Measurements from ENCODE around the gene TMIE. TPM values are rescaled to one million over a fixed set of nuclear protein-coding genes. Genes with fewer than 3 reads are reported as not detected.
"Not testable (repeated sequence)": the region's sequence is repeated elsewhere in the genome, so short reads cannot be mapped to it uniquely, and the experiment has no call there.

The TMIE gene
- total RNA-seq, 6 donors from 2014 or later = 0.49 to 2.1 (median 1.2) TPM; not detected in 1

GRCh38 chr3:46733026-46733800 lies 32.0 kb downstream of the TMIE start:
- H3K4me1 ChIP-seq = no peaks in the 10 kb centered on the region
- no peaks in the 10 kb centered on the region for H3K36me3 ChIP-seq
- 75 to 77% methylated on average over 9 of the region's 9 CpGs for WGBS, 2 donors
- no peak for ATAC-seq (ENCODE audit: low FRiP score in 2 of 2)
- no peak overlapping the region for H3K4me3 ChIP-seq
- no peak for TF ChIP-seq POLR2A (IDR thresholded peaks at IDR 0.05)
- TF ChIP-seq CTCF (IDR thresholded peaks at IDR 0.05) = no peak
- TF ChIP-seq EP300 (IDR thresholded peaks at IDR 0.05) = no peak
- no peak for TF ChIP-seq POLR2AphosphoS5 (IDR thresholded peaks at IDR 0.05)
- H3K27ac ChIP-seq = no peak overlapping the region
- no peak for DNase-seq
- no peaks in the 10 kb centered on the region for H3K9me3 ChIP-seq
- no peaks in the 10 kb centered on the region for H3K27me3 ChIP-seq

GRCh38 chr3:46734773-46735172 lies 33.6 kb downstream of the TMIE start:
- Histone ChIP-seq H3K27me3 (no peaks in the 10 kb centered on the region), H3K27ac (no peak overlapping the region), H3K36me3 (no peaks in the 10 kb centered on the region), H3K4me1 (no peaks in the 10 kb centered on the region), H3K4me3 (no peak overlapping the region), H3K9me3 (no peaks in the 10 kb centered on the region)
- DNase-seq (no peak), ATAC-seq (ENCODE audit: low FRiP score in 2 of 2) (peak in 1 of 2 donors; percentile 28)
- WGBS, 2 donors = 57 to 63% methylated on average over 4 of the region's 4 CpGs
- TF ChIP-seq CTCF (IDR thresholded peaks at IDR 0.05) (no peak), POLR2A (IDR thresholded peaks at IDR 0.05) (no peak)

- peak; percentile 21 to 31 for ATAC-seq (ENCODE audit: low FRiP score in 2 of 2)
- no peak for TF ChIP-seq CTCF (IDR thresholded peaks at IDR 0.05)
- no peak for TF ChIP-seq POLR2AphosphoS5 (IDR thresholded peaks at IDR 0.05)
- no peak for TF ChIP-seq POLR2A (IDR thresholded peaks at IDR 0.05)
- TF ChIP-seq EP300 (IDR thresholded peaks at IDR 0.05) = no peak
- no peaks in the 10 kb centered on the region for H3K36me3 ChIP-seq
- 83 to 95% methylated on average over 13 to 17 of the region's 20 CpGs for WGBS, 2 donors
- no peaks in the 10 kb centered on the region for H3K9me3 ChIP-seq
- no peaks in the 10 kb centered on the region for H3K4me1 ChIP-seq
- no peak overlapping the region for H3K4me3 ChIP-seq
- no peak overlapping the region for H3K27ac ChIP-seq
- DNase-seq = no peak
- no peaks in the 10 kb centered on the region for H3K27me3 ChIP-seq
Observed at GRCh38 chr3:46736006-46736872, 35.0 kb downstream of the TMIE start.

- H3K27me3 ChIP-seq = no peaks in the 10 kb centered on the region
- no peaks in the 10 kb centered on the region for H3K36me3 ChIP-seq
- 44 to 71% methylated on average over 4 of the region's 4 CpGs for WGBS, 2 donors
- H3K27ac ChIP-seq = no peak overlapping the region
- DNase-seq = no peak
- no peak for TF ChIP-seq CTCF (IDR thresholded peaks at IDR 0.05)
- H3K4me3 ChIP-seq = no peak overlapping the region
- no peaks in the 10 kb centered on the region for H3K9me3 ChIP-seq
- H3K4me1 ChIP-seq = no peaks in the 10 kb centered on the region
- ATAC-seq (ENCODE audit: low FRiP score in 2 of 2) = no peak
Observed at GRCh38 chr3:46737329-46737731, 36.1 kb downstream of the TMIE start.

GRCh38 chr3:46739565-46739964 lies 38.4 kb downstream of the TMIE start:
- H3K9me3 ChIP-seq; DNase-seq; H3K36me3 ChIP-seq; H3K4me1 ChIP-seq; ATAC-seq (ENCODE audit: low FRiP score in 2 of 2); H3K27me3 ChIP-seq; H3K4me3 ChIP-seq; H3K27ac ChIP-seq: not testable (repeated sequence)
- 95 to 96% methylated on average over 3 of the region's 3 CpGs for WGBS, 2 donors
